KOPT-K1 (cell line): ENCODE data around the gene PREX1.
"Not testable (repeated sequence)": the region's sequence is repeated elsewhere in the genome, so short reads cannot be mapped to it uniquely, and the experiment has no call there.

ENCODE experiments used
- H3K27ac ChIP-seq: fragments of 200-600 bp; sonication (generic); 2 replicates; pipeline ENCODE4 v1.5.1; 2016; ENCODE audit warnings: antibody characterized with exemption, mild to moderate bottlenecking, low read depth, low read length; ENCODE audit not compliant: poor library complexity, severe bottlenecking
- H3K36me3 ChIP-seq: fragments of 200-600 bp; sonication (generic); 2 replicates; pipeline ENCODE4 v1.5.1; 2017; ENCODE audit warnings: antibody characterized with exemption, mild to moderate bottlenecking, low read length, moderate library complexity; ENCODE audit not compliant: insufficient read depth
- H3K9me3 ChIP-seq: fragments of 200-600 bp; sonication (generic); 2 replicates; pipeline ENCODE4 v1.5.1; 2017; ENCODE audit warnings: antibody characterized with exemption, low read length, mild to moderate bottlenecking; ENCODE audit not compliant: insufficient read depth, poor library complexity, severe bottlenecking

The PREX1 gene

DNA sequence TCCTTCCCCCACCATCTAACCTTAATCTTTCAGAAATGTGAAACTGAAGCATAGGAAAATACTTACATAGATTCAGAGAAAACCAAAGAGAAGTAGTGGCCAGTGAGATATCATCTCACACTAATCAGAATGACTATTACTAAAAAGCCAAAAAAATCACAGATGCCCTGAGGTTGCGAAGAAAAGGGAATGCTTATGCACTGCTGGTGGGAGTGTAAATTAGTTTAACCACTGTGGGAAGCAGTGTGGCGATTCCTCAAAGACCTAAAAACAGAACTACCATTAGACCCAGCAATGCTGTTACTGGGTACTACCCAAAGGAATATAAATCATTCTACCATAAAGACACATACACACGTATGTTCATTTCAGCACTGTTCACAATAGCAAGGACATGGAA, 9.2 kb upstream of the PREX1 start:
- H3K27ac ChIP-seq, result no peak overlapping the region
- H3K36me3 ChIP-seq, result no peaks in the 10 kb centered on the region
- H3K9me3 ChIP-seq, result no peaks in the 10 kb centered on the region

- Histone ChIP-seq H3K36me3 (no peaks in the 10 kb centered on the region), H3K9me3 (no peaks in the 10 kb centered on the region), H3K27ac (no peak overlapping the region)
Measured at GRCh38 chr20:48835390-48835789, 7.6 kb upstream of the PREX1 start.

GRCh38 chr20:48834278-48834677, 6.5 kb upstream of the PREX1 start:
- Histone ChIP-seq H3K27ac (no peak overlapping the region), H3K36me3 (no peaks in the 10 kb centered on the region), H3K9me3 (no peaks in the 10 kb centered on the region)

- no peak overlapping the region for H3K27ac ChIP-seq
- H3K36me3 ChIP-seq, result no peaks in the 10 kb centered on the region
- no peaks in the 10 kb centered on the region for H3K9me3 ChIP-seq
Measured at GRCh38 chr20:48832405-48832730, 4.6 kb upstream of the PREX1 start.

DNA sequence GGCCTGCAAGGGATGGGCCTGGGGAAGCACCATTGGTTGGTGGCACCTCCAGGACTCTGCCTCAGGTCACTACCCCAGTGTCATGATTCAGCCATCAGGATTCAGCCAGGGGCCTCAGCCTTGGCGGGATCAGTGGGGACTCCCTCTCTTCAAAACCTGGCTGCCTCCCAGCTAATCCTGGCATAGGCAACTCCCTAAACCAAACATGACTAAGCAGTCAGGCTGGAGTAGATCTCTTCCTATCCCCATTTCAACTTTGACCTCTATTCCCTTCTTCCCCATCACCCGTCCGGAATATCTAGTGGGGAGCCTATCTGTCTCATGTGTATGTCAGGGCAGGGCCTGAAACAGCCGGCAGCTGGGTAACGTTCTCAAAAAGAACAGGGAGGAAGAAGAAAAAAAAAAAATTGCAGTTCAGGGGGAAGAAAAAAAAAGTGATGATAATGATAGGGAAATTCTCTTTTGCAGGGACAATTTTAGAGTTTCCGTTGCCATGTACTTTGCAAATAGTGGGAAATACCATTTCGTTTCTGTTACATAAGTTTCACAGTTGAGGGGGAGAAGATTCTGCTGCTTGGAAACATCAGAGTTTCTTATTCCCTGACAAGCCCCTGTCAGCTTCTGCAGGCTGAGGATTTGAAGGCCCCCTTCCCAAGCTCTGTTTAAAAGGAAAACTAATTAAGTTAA, 4.1 kb upstream of the PREX1 start:
- no peak overlapping the region for H3K27ac ChIP-seq
- no peaks in the 10 kb centered on the region for H3K9me3 ChIP-seq
- H3K36me3 ChIP-seq, result no peaks in the 10 kb centered on the region

- no peak overlapping the region for H3K27ac ChIP-seq
Measured at GRCh38 chr20:48830826-48831318, 3.1 kb upstream of the PREX1 start.

DNA sequence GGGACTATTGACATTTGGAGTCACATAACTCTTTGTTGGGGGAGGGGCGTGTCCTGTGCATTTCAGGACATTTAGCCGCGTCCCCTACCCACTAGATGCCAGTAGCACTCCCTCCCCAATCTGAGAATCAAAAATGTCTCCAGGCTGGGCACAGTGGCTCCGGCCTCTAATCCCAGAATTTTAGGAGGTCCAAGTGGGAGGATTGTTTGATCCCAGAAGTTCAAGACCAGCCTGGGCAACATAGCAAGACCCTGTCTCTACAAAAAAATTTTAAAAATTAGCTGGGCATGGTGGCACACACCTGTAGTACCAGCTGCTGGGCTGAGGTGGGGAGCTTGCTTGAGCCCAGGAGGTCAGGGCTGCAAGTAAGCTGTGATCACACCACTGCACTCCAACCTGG, 2.1 kb upstream of the PREX1 start:
- H3K36me3 ChIP-seq, result no peaks in the 10 kb centered on the region
- no peak overlapping the region for H3K27ac ChIP-seq
- H3K9me3 ChIP-seq, result no peaks in the 10 kb centered on the region

More at GRCh38 chr20:48830826-48831318, 3.1 kb upstream of the PREX1 start:
- no peaks in the 10 kb centered on the region for H3K9me3 ChIP-seq
- H3K36me3 ChIP-seq, result no peaks in the 10 kb centered on the region

GRCh38 chr20:48828734-48829460, 1.1 kb upstream of the PREX1 start:
- no peaks in the 10 kb centered on the region for H3K9me3 ChIP-seq
- no peak overlapping the region for H3K27ac ChIP-seq
- H3K36me3 ChIP-seq, result no peaks in the 10 kb centered on the region

DNA sequence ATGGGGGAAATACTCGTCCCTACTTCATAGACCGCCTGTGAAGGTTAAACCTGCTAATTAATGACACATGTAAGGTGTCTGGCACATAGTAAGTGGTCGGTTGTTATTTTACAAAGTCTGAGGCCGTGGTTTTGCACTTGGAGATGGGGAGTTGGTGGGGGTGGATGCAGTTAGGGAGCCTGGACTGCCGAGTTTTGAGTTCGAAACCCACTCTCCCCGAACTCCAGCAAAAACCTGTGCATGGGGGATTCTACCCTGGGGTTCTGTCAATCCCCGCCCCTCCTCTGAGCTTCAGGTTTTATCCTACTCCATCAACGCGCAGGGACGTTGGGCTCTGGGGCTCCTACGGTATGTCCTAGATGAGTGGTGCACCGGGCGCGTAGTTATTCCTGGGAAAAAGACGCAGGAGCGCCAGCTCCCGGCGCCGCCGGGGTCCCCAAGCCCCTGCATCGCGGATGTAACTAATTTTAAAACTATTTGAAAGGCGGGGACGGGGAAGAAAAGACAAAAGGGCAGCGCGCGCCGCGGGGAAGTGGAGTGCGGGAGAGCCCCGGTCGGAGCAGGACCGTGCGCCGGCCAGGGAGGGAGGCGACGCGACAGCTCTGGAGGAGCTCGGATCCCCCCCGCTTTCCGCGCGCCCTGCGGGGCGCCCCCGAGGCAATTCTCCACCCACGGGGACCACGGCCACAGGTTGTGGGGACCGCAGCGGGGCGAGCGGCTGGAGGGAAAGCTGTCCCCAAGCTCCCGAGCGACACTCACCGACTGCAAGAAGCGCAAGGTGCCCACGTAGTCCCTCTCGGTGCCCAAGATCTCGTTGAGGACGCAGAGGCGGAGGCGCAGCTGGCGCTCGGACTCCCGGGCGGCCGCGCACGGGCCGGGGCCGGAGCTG, 672 bp downstream of the PREX1 start:
- H3K36me3 ChIP-seq, result no peaks in the 10 kb centered on the region
- H3K27ac ChIP-seq, result peak overlapping the region; percentile 48
- H3K9me3 ChIP-seq, result no peaks in the 10 kb centered on the region

DNA sequence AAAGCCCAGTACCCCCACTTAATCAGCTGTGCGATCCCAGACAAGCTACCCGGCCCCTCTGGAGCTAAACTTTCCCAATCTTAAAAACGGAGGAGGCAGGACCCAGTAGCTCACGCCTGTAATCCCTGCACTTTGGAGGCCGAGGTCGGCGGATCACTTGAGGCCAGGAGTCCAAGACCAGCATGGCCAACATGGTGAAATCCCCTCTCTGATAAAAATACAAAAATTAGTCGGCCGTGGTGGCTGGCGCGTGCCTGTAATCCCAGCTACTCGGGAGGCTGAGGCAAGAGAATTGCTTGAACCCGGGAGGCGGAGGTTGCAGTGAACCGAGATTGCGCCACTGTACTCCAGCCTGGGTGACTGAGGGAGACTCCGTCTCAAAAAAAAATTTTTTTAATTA, 1.3 kb downstream of the PREX1 start:
- not testable (repeated sequence) for H3K36me3 ChIP-seq
- H3K27ac ChIP-seq, result peak overlapping the region; percentile 48

DNA sequence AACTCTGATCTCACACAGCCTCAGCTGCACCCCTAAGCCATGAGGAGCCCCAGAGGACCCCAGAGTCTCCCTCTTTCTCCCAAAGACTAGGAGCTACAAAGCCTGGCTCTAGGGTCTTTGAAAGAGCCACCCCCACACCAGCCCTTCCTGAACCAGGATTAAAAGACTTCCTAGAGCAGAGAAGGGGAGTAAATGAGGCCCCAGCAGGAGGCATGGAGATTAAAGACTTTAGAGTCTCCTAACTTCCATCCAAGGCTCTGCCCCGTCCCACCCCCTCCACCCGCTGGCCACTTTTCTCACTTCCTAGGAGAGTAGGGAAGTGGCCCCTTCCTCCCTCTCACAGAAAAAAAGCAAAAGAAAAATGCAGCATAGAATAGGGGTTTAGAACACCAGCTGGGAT, 1.7 kb downstream of the PREX1 start:
- no peaks in the 10 kb centered on the region for H3K9me3 ChIP-seq
- H3K36me3 ChIP-seq, result no peaks in the 10 kb centered on the region
- peak overlapping the region; percentile 3 for H3K27ac ChIP-seq

More for the DNA sequence above, 1.3 kb downstream of the PREX1 start:
- H3K9me3 ChIP-seq, result not testable (repeated sequence)

DNA sequence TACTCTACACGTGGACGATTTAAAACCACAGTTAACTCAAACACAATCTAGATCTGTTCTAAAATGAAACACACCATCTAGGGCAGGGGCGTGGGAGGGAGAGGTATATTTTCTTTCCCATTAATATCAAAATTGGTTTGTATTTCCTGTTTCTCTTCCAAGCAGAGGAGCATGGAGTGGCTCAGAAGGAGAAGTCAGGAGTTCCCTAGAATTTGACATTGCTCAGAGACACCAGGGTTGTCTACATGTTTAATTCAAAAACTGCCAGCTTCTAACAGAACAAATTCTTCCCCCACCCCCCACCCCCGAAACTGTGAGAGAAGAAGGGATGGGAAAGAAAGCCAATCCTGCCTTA, 2.3 kb downstream of the PREX1 start:
- Histone ChIP-seq H3K9me3 (no peaks in the 10 kb centered on the region), H3K36me3 (no peaks in the 10 kb centered on the region), H3K27ac (no peak overlapping the region)

GRCh38 chr20:48824830-48825565, 2.8 kb downstream of the PREX1 start:
- H3K36me3 ChIP-seq, result no peaks in the 10 kb centered on the region
- no peaks in the 10 kb centered on the region for H3K9me3 ChIP-seq
- H3K27ac ChIP-seq, result no peak overlapping the region

GRCh38 chr20:48823960-48824498, 3.8 kb downstream of the PREX1 start:
- no peaks in the 10 kb centered on the region for H3K9me3 ChIP-seq
- H3K27ac ChIP-seq, result peak overlapping the region; percentile 10
- no peaks in the 10 kb centered on the region for H3K36me3 ChIP-seq
